Panc1 (cell line): ENCODE results near the gene MAGI2. TPM values are rescaled to one million over a fixed set of nuclear protein-coding genes. Genes with fewer than 3 reads are reported as not detected.

Source experiments
- ATAC-seq: fragments of 200-7000 bp; cut with Tn5 transposase; 2 replicates; pipeline ENCODE4 v1.9.1; 2020; ENCODE audit warnings: mild to moderate bottlenecking, moderate library complexity
- BruUV-seq: library from RNA; stranded (reverse); fragments of 400-500 nt; replicated peaks from 2 replicates; lab custom pipeline; 2021; lab: Mats Ljungman, UMichigan
- CTCF ChIA-PET: fragments of 300-600 bp; sonication (Branson Sonifier 250); formaldehyde crosslinking; loops from one replicate; lab custom pipeline; 2022; ENCODE audit warnings: antibody characterized with exemption; lab: Charles Lee
- POLR2A ChIA-PET: fragments of 300-600 bp; sonication (Branson Sonifier 250); formaldehyde crosslinking; loops from one replicate; lab custom pipeline; 2022; ENCODE audit warnings: antibody characterized with exemption; lab: Charles Lee
- DNase-seq: peaks from one replicate; pipeline ENCODE4 v3.0.0-alpha.2; 2010; ENCODE audit warnings: low read depth, low spot score
- H3K27ac ChIP-seq: 2 replicates; pipeline ENCODE4 v1.5.1; 2011; ENCODE audit warnings: mild to moderate bottlenecking, low read length, inconsistent platforms
- H3K27me3 ChIP-seq: fragments of 200-500 bp; sonication (Bioruptor generic); 2 replicates; pipeline ENCODE4 v1.6.0; 2014; ENCODE audit warnings: low read length, inconsistent platforms; ENCODE audit not compliant: control insufficient read depth, insufficient read depth
- H3K36me3 ChIP-seq: fragments of 200-500 bp; sonication (Bioruptor generic); 2 replicates; pipeline ENCODE4 v1.5.1; 2014; ENCODE audit warnings: inconsistent platforms, mild to moderate bottlenecking, low read length, moderate library complexity; ENCODE audit not compliant: control insufficient read depth, insufficient read depth
- H3K4me1 ChIP-seq: 2 replicates; pipeline ENCODE4 v1.5.1; 2011; ENCODE audit warnings: inconsistent platforms, mild to moderate bottlenecking, low read length, moderate library complexity; ENCODE audit not compliant: control insufficient read depth, insufficient read depth
- H3K4me3 ChIP-seq, 2 experiments: 2 replicates each; pipeline ENCODE4 v1.5.1; 2011 to 2012; ENCODE audit warnings: low read depth in 2 of 2, low read length in 2 of 2, mild to moderate bottlenecking in 2 of 2, inconsistent platforms in 1 of 2, moderate library complexity in 1 of 2
- H3K9me3 ChIP-seq: fragments of 200-500 bp; sonication (Bioruptor generic); 2 replicates; pipeline ENCODE4 v1.5.1; 2014; ENCODE audit warnings: low read depth, mild to moderate bottlenecking, inconsistent platforms, low read length, moderate library complexity; ENCODE audit not compliant: control insufficient read depth, insufficient read depth
- POLR2AphosphoS5 ChIP-seq: IDR thresholded peaks from 2 replicates; pipeline ENCODE4 v1.6.1; 2012; ENCODE audit warnings: mild to moderate bottlenecking, low read depth, low read length, moderate library complexity
- REST ChIP-seq, 2 experiments: IDR thresholded peaks; 2 replicates each; pipeline ENCODE4 v1.6.1; 2011 to 2012; ENCODE audit warnings: low read depth in 2 of 2, control low read depth in 1 of 2, low read length in 1 of 2, mild to moderate bottlenecking in 1 of 2, moderate library complexity in 1 of 2; ENCODE audit not compliant: insufficient read depth in 1 of 2
- SIN3A ChIP-seq: IDR thresholded peaks from 2 replicates; pipeline ENCODE4 v1.6.1; 2012; ENCODE audit warnings: low read depth, mild to moderate bottlenecking, low read length, moderate library complexity, borderline replicate concordance; ENCODE audit not compliant: insufficient read depth
- TCF7L2 ChIP-seq: IDR thresholded peaks from 2 replicates; pipeline ENCODE4 v1.6.1; 2011; ENCODE audit warnings: mild to moderate bottlenecking, low read depth, low read length, inconsistent platforms
- in situ Hi-C: cut with HindIII; loops from 2 replicates; pipeline ENCODE4 v1.10.0; 2016; ENCODE audit warnings: low sequenced_read_pairs, low pct_unique_long_range_greater_than_20kb
- intact Hi-C: fragments of 100-400 bp; cut with micrococcal nuclease; formaldehyde crosslinking; loops from one replicate; pipeline ENCODE4 v1.10.0; 2022; ENCODE audit not compliant: unreplicated experiment
- total RNA-seq: library from RNA; stranded (reverse); gene quantifications from one replicate; pipeline ENCODE4 v1.2.1, GENCODE V29; 2021; ENCODE audit not compliant: unreplicated experiment
- TF ChIP-seq, protein P1 (sequence below): fragments of 450-650 bp; IDR thresholded peaks from 2 replicates; pipeline ENCODE4 v1.5.1; 2017; ENCODE audit warnings: mild to moderate bottlenecking

MAGI2 gene
- total RNA-seq, 1 experiment from 2014 or later: 5.4 TPM

- in situ Hi-C loops: no loop called here
- H3K4me1 ChIP-seq: no peaks in the 10 kb centered on the region
- CTCF ChIA-PET: no interaction called here
- TF ChIP-seq SIN3A (no peak), TCF7L2 (no peak), POLR2AphosphoS5 (no peak), REST (IDR thresholded peaks at IDR 0.05; ENCODE audit: insufficient read depth in 1 of 2, low read depth in 2 of 2, low read length in 1 of 2) (no peak)
- TF ChIP-seq, protein P1, sequence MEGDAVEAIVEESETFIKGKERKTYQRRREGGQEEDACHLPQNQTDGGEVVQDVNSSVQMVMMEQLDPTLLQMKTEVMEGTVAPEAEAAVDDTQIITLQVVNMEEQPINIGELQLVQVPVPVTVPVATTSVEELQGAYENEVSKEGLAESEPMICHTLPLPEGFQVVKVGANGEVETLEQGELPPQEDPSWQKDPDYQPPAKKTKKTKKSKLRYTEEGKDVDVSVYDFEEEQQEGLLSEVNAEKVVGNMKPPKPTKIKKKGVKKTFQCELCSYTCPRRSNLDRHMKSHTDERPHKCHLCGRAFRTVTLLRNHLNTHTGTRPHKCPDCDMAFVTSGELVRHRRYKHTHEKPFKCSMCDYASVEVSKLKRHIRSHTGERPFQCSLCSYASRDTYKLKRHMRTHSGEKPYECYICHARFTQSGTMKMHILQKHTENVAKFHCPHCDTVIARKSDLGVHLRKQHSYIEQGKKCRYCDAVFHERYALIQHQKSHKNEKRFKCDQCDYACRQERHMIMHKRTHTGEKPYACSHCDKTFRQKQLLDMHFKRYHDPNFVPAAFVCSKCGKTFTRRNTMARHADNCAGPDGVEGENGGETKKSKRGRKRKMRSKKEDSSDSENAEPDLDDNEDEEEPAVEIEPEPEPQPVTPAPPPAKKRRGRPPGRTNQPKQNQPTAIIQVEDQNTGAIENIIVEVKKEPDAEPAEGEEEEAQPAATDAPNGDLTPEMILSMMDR: no peak
- H3K4me3 ChIP-seq: no peak overlapping the region
- BruUV-seq: no TSS peak
- intact Hi-C loops: no loop called here
- ATAC-seq (no peak), DNase-seq (no peak)
- H3K27ac ChIP-seq: no peak overlapping the region
- no peaks in the 10 kb centered on the region for H3K9me3 ChIP-seq
- H3K27me3 ChIP-seq: no peaks in the 10 kb centered on the region; the same call in 1 of the 2 replicates
- no peaks in the 10 kb centered on the region for H3K36me3 ChIP-seq
- POLR2A ChIA-PET: no interaction called here
These were observed 1119.7 kb downstream of the MAGI2 start for GRCh38 chr7:78333530-78334425.

DNA sequence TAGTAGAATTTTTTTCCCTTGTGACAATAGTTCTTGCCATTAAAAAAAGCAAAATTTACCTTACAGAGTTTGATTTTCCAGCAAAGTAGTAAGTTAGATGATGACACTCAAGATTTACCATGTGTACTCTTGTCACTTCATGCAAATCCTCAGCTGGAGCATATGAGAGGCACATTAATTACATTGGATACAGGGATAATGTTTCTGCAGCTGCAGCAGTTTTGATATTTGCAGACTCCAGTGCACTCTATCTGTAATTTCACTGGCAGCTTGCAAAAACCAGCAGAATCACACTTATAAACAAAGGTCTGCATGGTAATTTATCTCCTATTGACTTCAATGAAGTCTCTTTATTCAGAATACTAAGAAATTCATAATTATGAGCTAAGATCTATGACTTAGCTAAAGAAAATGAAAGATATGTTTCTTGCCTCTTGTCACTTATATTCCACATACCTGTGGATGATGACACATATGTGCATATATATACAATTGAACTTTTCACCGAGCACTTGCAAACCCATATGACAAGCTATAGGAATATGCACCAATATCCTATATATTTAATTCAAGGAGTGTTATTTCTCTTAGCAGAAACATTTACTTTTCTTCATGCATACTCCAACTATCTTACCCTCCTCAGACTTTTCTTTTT is 1124.3 kb downstream of the MAGI2 start:
- TF ChIP-seq TCF7L2: no peak
- no peak for TF ChIP-seq POLR2AphosphoS5
- TF ChIP-seq SIN3A: no peak
- TF ChIP-seq REST (IDR thresholded peaks at IDR 0.05; ENCODE audit: insufficient read depth in 1 of 2, low read depth in 2 of 2, low read length in 1 of 2): no peak
- TF ChIP-seq, protein P1: no peak
- ChIA-PET POLR2A (no interaction called here), CTCF (no interaction called here)
- BruUV-seq: no TSS peak
- intact Hi-C loops: no loop called here
- H3K36me3 ChIP-seq: no peaks in the 10 kb centered on the region
- no peak overlapping the region for H3K4me3 ChIP-seq
- H3K27ac ChIP-seq: no peak overlapping the region
- in situ Hi-C loops: no loop called here
- ATAC-seq (no peak), DNase-seq (no peak)
- H3K9me3 ChIP-seq: no peaks in the 10 kb centered on the region
- no peaks in the 10 kb centered on the region for H3K27me3 ChIP-seq
- no peaks in the 10 kb centered on the region for H3K4me1 ChIP-seq
